ENCODE measurements around the gene MINDY4B. TPM values are rescaled to one million over a fixed set of nuclear protein-coding genes. Genes with fewer than 3 reads are reported as not detected.

Gene MINDY4B
- total RNA-seq, 3 donors from 2014 or later (not counting 1 experiment from before 2014, with no cell fraction given), result not detected

GRCh38 chr3:150876611-150877265, 28.5 kb downstream of the MINDY4B start:
- Mint-ChIP-seq H3K36me3 (no peaks in the 10 kb centered on the region), H3K27me3 (ENCODE audit: low read depth in 2 of 2) (peaks cover 2 to 9% of the 10 kb centered on the region in 2 donors), H3K4me1 (no peaks in the 10 kb centered on the region), H3K9me3 (no peaks in the 10 kb centered on the region), H3K4me3 (no peak overlapping the region), H3K27ac (no peak overlapping the region)
- Histone ChIP-seq H3K27ac (ENCODE audit: low read length) (no peak overlapping the region), H3K36me3 (ENCODE audit: control insufficient read depth, insufficient read depth, low read length) (no peaks in the 10 kb centered on the region), H3K4me3 (ENCODE audit: low read length) (no peak overlapping the region), H3K4me1 (ENCODE audit: control insufficient read depth, insufficient read depth, low read length) (no peaks in the 10 kb centered on the region), H3K27me3 (ENCODE audit: control insufficient read depth, insufficient read depth, low read length) (no peaks in the 10 kb centered on the region), H3K9me3 (ENCODE audit: control insufficient read depth, insufficient read depth, low read length) (no peaks in the 10 kb centered on the region)
- ATAC-seq (no peak), DNase-seq (no peak)
- intact Hi-C loops (cut with micrococcal nuclease), result no loop called here
- WGBS (ENCODE audit: insufficient coverage), result 87% methylated on average over 6 of the region's 6 CpGs
- no peak for TF ChIP-seq CTCF (IDR thresholded peaks at IDR 0.05)

GRCh38 chr3:150875548-150875947, 29.7 kb downstream of the MINDY4B start:
- intact Hi-C loops (cut with micrococcal nuclease), result no loop called here
- Mint-ChIP-seq H3K4me1 (no peaks in the 10 kb centered on the region), H3K27me3 (ENCODE audit: low read depth in 2 of 2) (peaks cover 2 to 9% of the 10 kb centered on the region in 2 donors), H3K4me3 (no peak overlapping the region), H3K36me3 (no peaks in the 10 kb centered on the region), H3K9me3 (no peaks in the 10 kb centered on the region), H3K27ac (no peak overlapping the region)
- ATAC-seq (no peak), DNase-seq (no peak)
- whole genome bisulfite sequencing (ENCODE audit: insufficient coverage), result 92% methylated on average over 2 of the region's 2 CpGs
- no peaks in the 10 kb centered on the region for H3K27me3 ChIP-seq (ENCODE audit: control insufficient read depth, insufficient read depth, low read length)
- H3K4me3 ChIP-seq (ENCODE audit: low read length), result no peak overlapping the region
- H3K36me3 ChIP-seq (ENCODE audit: control insufficient read depth, insufficient read depth, low read length), result no peaks in the 10 kb centered on the region
- H3K9me3 ChIP-seq (ENCODE audit: control insufficient read depth, insufficient read depth, low read length), result no peaks in the 10 kb centered on the region
- no peak for TF ChIP-seq CTCF (IDR thresholded peaks at IDR 0.05)
- no peaks in the 10 kb centered on the region for H3K4me1 ChIP-seq (ENCODE audit: control insufficient read depth, insufficient read depth, low read length)
- H3K27ac ChIP-seq (ENCODE audit: low read length), result no peak overlapping the region

- no peak for DNase-seq
- H3K9me3 Mint-ChIP-seq, result no peaks in the 10 kb centered on the region
Observed at GRCh38 chr3:150874666-150875219, 30.5 kb downstream of the MINDY4B start.

More at GRCh38 chr3:150874666-150875219, 30.5 kb downstream of the MINDY4B start:
- no peak overlapping the region for H3K4me3 ChIP-seq (ENCODE audit: low read length)
- TF ChIP-seq CTCF (IDR thresholded peaks at IDR 0.05), result no peak
- WGBS (ENCODE audit: insufficient coverage), result no CpG with 5 or more reads among the region's 1 CpG
- no peak for ATAC-seq
- H3K36me3 ChIP-seq (ENCODE audit: control insufficient read depth, insufficient read depth, low read length), result no peaks in the 10 kb centered on the region
- no peak overlapping the region for H3K4me3 Mint-ChIP-seq
- no peak overlapping the region for H3K27ac Mint-ChIP-seq
- no peak overlapping the region for H3K27ac ChIP-seq (ENCODE audit: low read length)
- H3K4me1 Mint-ChIP-seq, result no peaks in the 10 kb centered on the region
- H3K36me3 Mint-ChIP-seq, result no peaks in the 10 kb centered on the region
- H3K27me3 ChIP-seq (ENCODE audit: control insufficient read depth, insufficient read depth, low read length), result no peaks in the 10 kb centered on the region
- H3K9me3 ChIP-seq (ENCODE audit: control insufficient read depth, insufficient read depth, low read length), result no peaks in the 10 kb centered on the region
- H3K27me3 Mint-ChIP-seq (ENCODE audit: low read depth in 2 of 2), result peaks cover 2 to 9% of the 10 kb centered on the region in 2 donors
- no peaks in the 10 kb centered on the region for H3K4me1 ChIP-seq (ENCODE audit: control insufficient read depth, insufficient read depth, low read length)
- intact Hi-C loops (cut with micrococcal nuclease), result no loop called here
